ENCODE results near the gene CFAP47.
"Not testable (repeated sequence)": the region's sequence is repeated elsewhere in the genome, so short reads cannot be mapped to it uniquely, and the experiment has no call there.

The CFAP47 gene

DNA sequence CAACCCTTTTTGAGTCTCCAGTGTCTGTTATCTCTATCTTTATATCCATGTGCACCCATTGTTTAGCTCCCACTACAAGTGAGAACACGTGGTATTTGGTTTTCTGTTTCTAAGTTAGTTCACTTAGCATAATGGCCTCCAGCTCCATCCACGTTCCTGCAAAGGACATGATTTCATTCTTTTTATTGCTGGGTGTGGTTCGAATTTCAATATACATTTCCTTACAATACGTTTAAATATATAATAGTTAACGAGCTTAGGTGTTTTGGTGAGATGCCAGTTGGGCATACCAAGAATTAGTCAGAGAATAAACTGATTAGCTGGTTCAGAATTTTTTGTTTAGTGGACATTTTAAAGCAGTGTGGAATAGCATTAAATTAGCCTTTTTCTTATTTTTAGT is 196.7 kb downstream of the CFAP47 start:
- H3K9me3 Mint-ChIP-seq: peaks cover 32% of the 10 kb centered on the region
- no peak overlapping the region for H3K27ac Mint-ChIP-seq
- no peaks in the 10 kb centered on the region for H3K4me1 Mint-ChIP-seq (ENCODE audit: low read depth)
- intact Hi-C loops (cut with micrococcal nuclease): no loop called here
- H3K4me3 Mint-ChIP-seq: no peak overlapping the region
- H3K36me3 Mint-ChIP-seq (ENCODE audit: low read depth): no peaks in the 10 kb centered on the region
- H3K27me3 Mint-ChIP-seq: no peaks in the 10 kb centered on the region

DNA sequence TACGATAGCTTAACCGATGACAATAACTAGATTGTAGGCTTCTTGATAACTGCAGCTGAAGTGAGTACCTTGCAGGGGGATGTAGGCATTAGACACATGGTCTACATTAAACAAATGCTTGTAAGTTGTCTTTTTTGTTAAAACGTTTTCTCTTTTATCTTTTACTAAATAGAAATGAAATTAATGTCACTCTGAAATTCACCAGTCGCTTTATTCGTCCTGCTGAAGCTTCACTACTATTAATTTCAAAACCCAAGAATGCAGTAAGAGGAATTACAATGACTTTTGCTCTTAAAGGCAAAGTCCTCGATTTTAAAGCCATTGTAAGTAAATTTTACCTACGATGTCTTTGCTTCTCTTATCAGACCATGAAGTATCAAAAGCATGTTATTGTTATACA is 239.7 kb downstream of the CFAP47 start:
- Mint-ChIP-seq H3K36me3 (ENCODE audit: low read depth) (no peaks in the 10 kb centered on the region), H3K27me3 (no peaks in the 10 kb centered on the region), H3K9me3 (no peaks in the 10 kb centered on the region)

DNA sequence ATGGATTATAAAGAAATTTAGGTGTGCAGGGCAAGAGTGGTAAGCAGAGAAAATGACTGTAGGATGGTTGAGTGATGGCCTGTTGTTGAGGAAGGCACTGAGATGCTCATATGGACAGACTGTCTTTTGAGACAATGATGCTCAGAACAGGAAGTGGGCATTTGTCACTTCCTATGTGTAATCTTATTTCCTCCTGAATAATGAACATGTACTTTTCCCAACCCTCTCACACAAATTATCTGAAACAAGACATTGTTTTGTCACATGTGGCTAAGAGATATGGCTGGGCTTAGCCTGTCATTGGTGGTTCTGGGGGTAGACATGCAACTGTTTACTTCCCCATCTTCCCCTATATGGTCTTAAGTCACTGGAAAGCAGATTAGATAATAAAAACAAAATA is 240.5 kb downstream of the CFAP47 start:
- H3K27me3 Mint-ChIP-seq: no peaks in the 10 kb centered on the region
- no peaks in the 10 kb centered on the region for H3K9me3 Mint-ChIP-seq
- H3K4me3 Mint-ChIP-seq: no peak overlapping the region
- intact Hi-C loops (cut with micrococcal nuclease): no loop called here
- H3K4me1 Mint-ChIP-seq (ENCODE audit: low read depth): no peaks in the 10 kb centered on the region
- no peaks in the 10 kb centered on the region for H3K36me3 Mint-ChIP-seq (ENCODE audit: low read depth)
- no peak overlapping the region for H3K27ac Mint-ChIP-seq

More for the DNA sequence above, 239.7 kb downstream of the CFAP47 start:
- Mint-ChIP-seq H3K4me1 (ENCODE audit: low read depth) (no peaks in the 10 kb centered on the region), H3K4me3 (no peak overlapping the region), H3K27ac (no peak overlapping the region)
- intact Hi-C loops (cut with micrococcal nuclease): no loop called here

DNA sequence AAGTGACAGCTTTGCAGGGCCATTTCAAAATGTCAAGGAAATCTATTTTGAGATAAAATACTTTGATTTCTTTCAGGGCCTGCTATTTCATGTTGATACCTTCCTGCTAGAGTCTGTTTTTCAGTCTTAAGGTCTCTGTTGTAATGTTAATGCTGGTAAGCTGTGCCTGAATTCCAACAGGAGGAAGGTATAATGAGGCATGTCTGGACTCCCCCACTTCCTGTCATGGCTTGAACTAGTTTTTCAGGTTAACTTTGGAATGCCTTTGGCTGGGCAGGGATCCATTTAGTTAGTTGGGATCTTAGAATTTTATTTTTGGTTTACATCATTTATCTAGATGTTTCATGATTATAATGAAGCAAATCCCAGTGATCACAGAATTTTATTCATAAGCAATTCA is 279.0 kb downstream of the CFAP47 start:
- H3K4me3 Mint-ChIP-seq: no peak overlapping the region
- H3K4me1 Mint-ChIP-seq (ENCODE audit: low read depth): no peaks in the 10 kb centered on the region
- H3K27me3 Mint-ChIP-seq: no peaks in the 10 kb centered on the region
- H3K36me3 Mint-ChIP-seq (ENCODE audit: low read depth): no peaks in the 10 kb centered on the region
- H3K27ac Mint-ChIP-seq: no peak overlapping the region
- intact Hi-C loops (cut with micrococcal nuclease): no loop called here
- H3K9me3 Mint-ChIP-seq: no peaks in the 10 kb centered on the region

DNA sequence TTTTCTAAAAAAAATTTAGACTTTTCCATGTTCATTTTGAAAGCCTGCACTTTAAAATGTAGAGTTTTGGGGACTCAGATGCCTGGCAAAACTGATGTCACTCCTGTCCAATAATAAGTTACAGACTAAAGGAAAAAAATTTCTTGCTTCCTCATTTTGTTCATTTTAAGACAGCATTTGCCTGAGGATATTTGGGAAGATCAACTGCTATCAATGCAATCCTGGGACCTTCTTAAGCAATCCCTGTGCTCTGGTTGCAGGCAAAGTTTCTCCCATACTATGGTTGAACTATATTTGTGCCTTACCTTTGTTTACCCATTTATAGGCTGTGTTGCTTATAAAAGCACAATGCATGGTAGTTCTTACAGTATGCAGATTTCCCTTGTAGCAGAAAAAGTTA is 280.4 kb downstream of the CFAP47 start:
- Mint-ChIP-seq H3K36me3 (ENCODE audit: low read depth) (no peaks in the 10 kb centered on the region), H3K4me3 (no peak overlapping the region), H3K27ac (no peak overlapping the region), H3K9me3 (no peaks in the 10 kb centered on the region), H3K4me1 (ENCODE audit: low read depth) (no peaks in the 10 kb centered on the region), H3K27me3 (no peaks in the 10 kb centered on the region)
- intact Hi-C loops (cut with micrococcal nuclease): no loop called here

DNA sequence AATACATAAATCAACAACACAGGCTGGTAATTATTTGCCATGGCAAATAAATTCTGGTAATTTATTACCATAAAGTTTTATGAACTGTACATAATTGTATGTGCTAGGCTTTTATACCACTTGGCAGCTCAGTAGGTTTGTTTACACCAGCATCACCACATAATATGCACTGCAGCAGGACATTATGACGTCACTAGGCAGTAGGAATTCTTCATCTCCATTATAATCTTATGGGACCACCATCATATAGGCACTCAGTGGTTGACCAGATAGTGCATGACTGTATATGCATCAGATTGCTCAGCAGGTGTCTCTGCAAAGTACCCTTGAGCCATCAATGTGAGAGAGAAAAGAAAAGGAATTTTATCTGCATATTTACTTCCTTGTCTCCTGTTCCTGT is 295.4 kb downstream of the CFAP47 start:
- Mint-ChIP-seq H3K27ac (no peak overlapping the region), H3K4me1 (ENCODE audit: low read depth) (no peaks in the 10 kb centered on the region), H3K9me3 (peaks cover 9% of the 10 kb centered on the region), H3K27me3 (no peaks in the 10 kb centered on the region), H3K36me3 (ENCODE audit: low read depth) (no peaks in the 10 kb centered on the region), H3K4me3 (no peak overlapping the region)
- intact Hi-C loops (cut with micrococcal nuclease): no loop called here

DNA sequence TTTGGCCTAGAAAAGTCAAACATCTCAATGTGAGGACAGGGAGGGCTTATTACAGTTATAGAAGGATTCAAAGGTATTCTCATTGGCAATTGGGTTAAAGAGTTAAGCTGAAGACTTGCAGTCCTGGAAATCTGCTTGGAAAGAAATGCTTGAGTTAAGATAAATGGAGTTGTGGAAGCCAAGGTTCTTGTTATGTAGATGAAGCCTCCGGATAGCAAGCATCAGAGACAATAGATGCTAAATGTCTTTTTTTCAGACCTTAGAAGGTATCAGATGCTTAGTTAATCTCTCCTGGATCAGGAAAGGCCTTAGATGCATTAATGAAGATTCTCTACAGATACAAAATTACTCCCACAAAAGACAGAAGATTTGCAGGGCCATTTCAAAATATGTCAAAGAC is 299.3 kb downstream of the CFAP47 start:
- Mint-ChIP-seq H3K9me3 (peaks cover 9% of the 10 kb centered on the region), H3K27me3 (no peaks in the 10 kb centered on the region), H3K36me3 (ENCODE audit: low read depth) (no peaks in the 10 kb centered on the region), H3K4me3 (no peak overlapping the region), H3K27ac (no peak overlapping the region), H3K4me1 (ENCODE audit: low read depth) (no peaks in the 10 kb centered on the region)
- intact Hi-C loops (cut with micrococcal nuclease): no loop called here

DNA sequence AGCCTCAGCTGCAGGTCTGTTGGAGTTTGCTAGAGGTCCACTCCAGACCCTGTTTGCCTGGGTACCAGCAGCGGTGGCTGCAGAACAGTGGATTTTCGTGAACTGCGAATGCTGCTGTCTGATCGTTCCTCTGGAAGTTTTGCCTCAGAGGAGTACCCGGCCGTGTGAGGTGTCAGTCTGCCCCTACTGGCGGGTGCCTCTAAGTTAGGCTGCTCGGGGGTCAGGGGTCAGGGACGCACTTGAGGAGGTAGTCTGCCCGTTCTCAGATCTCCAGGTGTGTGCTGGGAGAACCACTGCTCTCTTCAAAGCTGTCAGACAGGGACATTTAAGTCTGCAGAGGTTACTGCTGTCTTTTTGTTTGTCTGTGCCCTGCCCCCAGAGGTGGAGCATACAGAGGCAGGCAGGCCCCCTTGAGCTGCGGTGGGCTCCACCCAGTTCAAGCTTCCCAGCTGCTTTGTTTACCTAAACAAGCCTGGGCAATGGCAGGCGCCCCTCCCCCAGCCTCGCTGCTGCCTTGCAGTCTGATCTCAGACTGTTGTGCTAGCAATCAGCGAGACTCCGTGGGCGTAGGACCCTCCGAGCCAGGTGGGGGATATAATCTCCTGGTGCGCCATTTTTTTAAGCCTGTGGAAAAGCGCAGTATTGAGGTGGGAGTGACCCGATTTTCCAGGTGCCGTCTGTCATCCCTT is 315.4 kb downstream of the CFAP47 start:
- H3K27ac Mint-ChIP-seq; intact Hi-C loops (cut with micrococcal nuclease); H3K27me3 Mint-ChIP-seq; H3K4me1 Mint-ChIP-seq (ENCODE audit: low read depth); H3K4me3 Mint-ChIP-seq; H3K36me3 Mint-ChIP-seq (ENCODE audit: low read depth); H3K9me3 Mint-ChIP-seq: not testable (repeated sequence)

DNA sequence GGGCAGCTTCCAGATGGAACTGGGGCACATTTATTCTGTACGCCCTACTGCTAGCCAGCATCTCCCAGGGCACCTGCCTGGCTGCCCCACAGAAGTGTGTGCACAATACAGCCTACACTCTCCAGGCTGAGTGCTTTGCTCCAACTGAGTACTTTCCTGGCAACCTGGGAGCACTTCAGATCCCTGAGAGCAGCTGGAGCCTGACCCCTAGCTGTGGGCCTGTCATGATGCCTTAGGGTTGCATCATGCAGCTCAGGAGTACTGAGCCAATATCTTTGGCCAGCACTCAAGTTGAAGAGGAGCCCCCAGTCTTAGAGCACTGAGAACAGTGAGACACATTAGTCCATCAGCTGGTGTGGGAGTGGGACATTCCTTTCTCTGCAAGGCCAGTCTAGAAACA is 321.9 kb downstream of the CFAP47 start:
- Mint-ChIP-seq H3K27me3 (no peaks in the 10 kb centered on the region), H3K36me3 (ENCODE audit: low read depth) (no peaks in the 10 kb centered on the region), H3K27ac (no peak overlapping the region), H3K4me1 (ENCODE audit: low read depth) (no peaks in the 10 kb centered on the region), H3K9me3 (no peaks in the 10 kb centered on the region), H3K4me3 (no peak overlapping the region)
- intact Hi-C loops (cut with micrococcal nuclease): no loop called here

DNA sequence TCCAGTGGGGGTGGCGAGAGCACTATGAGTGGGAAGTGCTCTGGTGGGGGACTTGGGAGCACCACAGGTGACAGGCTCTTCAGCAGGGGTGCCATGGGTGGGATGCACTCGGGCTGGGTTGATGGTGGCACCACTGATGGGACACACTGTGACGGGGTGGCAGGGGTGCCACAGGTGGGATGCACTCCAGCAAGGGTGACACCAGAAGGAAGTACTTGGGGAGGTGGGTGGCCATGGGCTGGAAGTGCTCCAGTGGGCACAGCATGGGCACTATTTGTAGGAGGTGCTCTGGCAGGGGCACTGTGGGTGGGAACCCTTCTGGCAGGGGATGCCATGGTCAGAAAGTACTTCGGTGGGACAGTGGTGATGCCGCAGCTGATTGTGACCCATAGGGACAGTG is 346.6 kb downstream of the CFAP47 start:
- no peak overlapping the region for H3K27ac Mint-ChIP-seq

DNA sequence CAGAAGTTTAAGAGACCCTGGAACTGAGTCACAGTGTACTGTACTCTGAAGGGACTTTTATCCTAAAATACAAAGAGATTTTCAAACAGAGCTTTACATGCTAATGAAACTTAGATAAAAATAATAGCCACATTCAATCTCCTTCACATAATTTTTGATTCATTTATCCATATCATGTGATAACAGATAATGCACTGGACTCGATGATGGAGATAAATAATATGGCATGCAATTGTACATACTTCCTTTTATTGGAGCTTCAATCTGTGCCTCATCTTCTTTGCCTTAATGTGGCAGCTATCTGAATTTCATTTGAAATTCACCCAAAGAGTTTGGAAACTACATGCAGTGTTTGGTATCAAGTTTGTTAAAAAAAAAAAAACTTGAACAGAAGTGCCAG is 390.6 kb downstream of the CFAP47 start:
- no peaks in the 10 kb centered on the region for H3K36me3 Mint-ChIP-seq (ENCODE audit: low read depth)
- intact Hi-C loops (cut with micrococcal nuclease): no loop called here
- no peak overlapping the region for H3K27ac Mint-ChIP-seq
- H3K4me1 Mint-ChIP-seq (ENCODE audit: low read depth): no peaks in the 10 kb centered on the region
- H3K27me3 Mint-ChIP-seq: no peaks in the 10 kb centered on the region
- H3K9me3 Mint-ChIP-seq: no peaks in the 10 kb centered on the region
- H3K4me3 Mint-ChIP-seq: no peak overlapping the region

More for the DNA sequence above, 346.6 kb downstream of the CFAP47 start:
- Mint-ChIP-seq H3K9me3 (peaks cover 22% of the 10 kb centered on the region), H3K36me3 (ENCODE audit: low read depth) (no peaks in the 10 kb centered on the region), H3K4me1 (ENCODE audit: low read depth) (no peaks in the 10 kb centered on the region), H3K27me3 (no peaks in the 10 kb centered on the region), H3K4me3 (no peak overlapping the region)
- intact Hi-C loops (cut with micrococcal nuclease): no loop called here

DNA sequence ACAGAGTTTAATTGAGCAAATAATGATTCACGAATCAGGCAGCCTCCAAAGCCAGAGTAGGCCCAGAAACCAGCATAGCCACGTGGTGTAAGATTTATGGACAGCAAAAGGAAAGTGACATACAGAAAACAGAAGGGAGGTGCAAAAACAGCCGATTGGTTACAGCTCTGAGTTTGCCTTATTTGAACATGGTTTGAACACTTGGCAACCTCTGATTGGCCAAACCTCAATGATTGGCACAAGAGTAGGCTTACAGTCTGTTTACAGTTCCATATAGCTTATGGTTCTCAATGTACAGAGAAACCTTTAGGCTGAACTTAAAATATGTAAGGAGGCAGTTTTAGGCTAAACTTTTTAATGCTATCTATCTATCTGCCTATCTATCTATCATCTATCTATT is 394.8 kb downstream of the CFAP47 start:
- Mint-ChIP-seq H3K27ac (no peak overlapping the region), H3K36me3 (ENCODE audit: low read depth) (no peaks in the 10 kb centered on the region), H3K9me3 (no peaks in the 10 kb centered on the region), H3K4me1 (ENCODE audit: low read depth) (no peaks in the 10 kb centered on the region), H3K4me3 (no peak overlapping the region), H3K27me3 (no peaks in the 10 kb centered on the region)
- intact Hi-C loops (cut with micrococcal nuclease): no loop called here

DNA sequence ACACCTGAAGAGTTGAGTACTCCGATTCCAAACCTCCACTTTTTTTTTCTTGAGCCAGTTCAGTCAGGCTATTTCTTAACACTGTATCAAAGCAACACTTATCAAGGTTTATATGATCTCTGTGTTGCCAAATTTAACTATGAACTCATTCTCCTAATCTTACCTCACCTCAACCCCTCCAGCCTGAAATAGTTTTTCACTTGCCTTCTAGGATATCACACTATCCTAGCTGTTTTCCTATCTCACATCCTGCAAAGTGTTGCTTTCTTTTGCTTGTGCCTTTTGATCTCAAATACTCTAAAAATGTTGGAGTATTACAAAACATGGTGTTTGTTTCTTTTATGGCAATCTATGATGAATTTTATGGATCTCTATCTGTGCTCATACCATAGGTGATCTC is 415.0 kb downstream of the CFAP47 start:
- H3K27me3 Mint-ChIP-seq: no peaks in the 10 kb centered on the region
- H3K4me3 Mint-ChIP-seq: no peak overlapping the region
- H3K4me1 Mint-ChIP-seq (ENCODE audit: low read depth): no peaks in the 10 kb centered on the region
- intact Hi-C loops (cut with micrococcal nuclease): no loop called here
- H3K27ac Mint-ChIP-seq: no peak overlapping the region
- H3K9me3 Mint-ChIP-seq: no peaks in the 10 kb centered on the region
- no peaks in the 10 kb centered on the region for H3K36me3 Mint-ChIP-seq (ENCODE audit: low read depth)

DNA sequence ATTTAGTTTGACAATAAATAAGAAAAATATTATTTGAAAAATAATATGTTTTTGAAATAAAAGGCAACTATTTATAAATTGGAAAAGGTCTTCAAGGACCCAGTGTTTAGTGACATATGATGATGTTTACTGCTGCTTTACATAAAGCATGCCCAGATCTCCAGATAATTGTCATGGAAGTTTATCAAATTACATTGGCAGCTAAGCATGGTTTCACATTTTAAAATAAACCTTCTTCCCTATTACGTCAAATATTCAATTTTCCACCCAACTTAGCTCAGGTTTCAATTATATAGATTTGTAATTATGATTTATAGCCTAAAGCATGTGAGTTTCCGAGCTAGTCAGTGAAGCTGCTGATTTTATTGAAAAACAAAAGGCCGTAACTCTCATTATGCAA is 417.2 kb downstream of the CFAP47 start:
- no peaks in the 10 kb centered on the region for H3K27me3 Mint-ChIP-seq

DNA sequence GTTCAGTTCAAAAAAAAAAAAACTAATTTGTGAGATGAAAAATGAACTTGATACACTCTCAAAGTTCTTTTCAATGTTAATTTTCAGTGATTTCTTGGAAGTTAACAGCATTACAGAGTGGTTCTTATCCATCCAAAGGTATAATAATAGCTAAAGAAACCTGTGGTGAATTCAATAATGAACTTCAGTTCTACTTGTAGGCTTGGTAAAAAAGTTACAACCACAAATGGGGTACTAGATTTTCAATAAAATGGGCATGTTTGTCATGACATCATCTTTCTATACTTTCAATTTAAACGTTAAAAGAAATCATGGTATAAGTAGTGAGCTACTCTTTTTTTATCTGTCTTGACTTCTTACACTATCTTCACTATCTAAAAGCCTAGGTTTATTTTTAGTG is 424.8 kb downstream of the CFAP47 start:
- no peaks in the 10 kb centered on the region for H3K9me3 Mint-ChIP-seq
- H3K36me3 Mint-ChIP-seq (ENCODE audit: low read depth): no peaks in the 10 kb centered on the region
- no peaks in the 10 kb centered on the region for H3K4me1 Mint-ChIP-seq (ENCODE audit: low read depth)
- intact Hi-C loops (cut with micrococcal nuclease): no loop called here
- H3K4me3 Mint-ChIP-seq: no peak overlapping the region
- no peak overlapping the region for H3K27ac Mint-ChIP-seq
- H3K27me3 Mint-ChIP-seq: no peaks in the 10 kb centered on the region

More for the DNA sequence above, 417.2 kb downstream of the CFAP47 start:
- intact Hi-C loops (cut with micrococcal nuclease): no loop called here
- Mint-ChIP-seq H3K27ac (no peak overlapping the region), H3K36me3 (ENCODE audit: low read depth) (no peaks in the 10 kb centered on the region), H3K4me1 (ENCODE audit: low read depth) (no peaks in the 10 kb centered on the region), H3K4me3 (no peak overlapping the region), H3K9me3 (no peaks in the 10 kb centered on the region)

Measured in dendritic cell treated with granulocyte-macrophage colony-stimulating factor and Interleukin-4, amounts not matched to agents 40 ng/mL and 50 ng/mL, for 4 days (primary cell).